Left hindlimb (tissue), 1 donor: Measurements from ENCODE around the gene PPP1R12B.
"Not testable (repeated sequence)": the region's sequence is repeated elsewhere in the genome, so short reads cannot be mapped to it uniquely, and the experiment has no call there.

Source experiments
- DNase-seq: peaks from one replicate; pipeline ENCODE4 v3.0.0-alpha.2; 2018

PPP1R12B gene

DNA sequence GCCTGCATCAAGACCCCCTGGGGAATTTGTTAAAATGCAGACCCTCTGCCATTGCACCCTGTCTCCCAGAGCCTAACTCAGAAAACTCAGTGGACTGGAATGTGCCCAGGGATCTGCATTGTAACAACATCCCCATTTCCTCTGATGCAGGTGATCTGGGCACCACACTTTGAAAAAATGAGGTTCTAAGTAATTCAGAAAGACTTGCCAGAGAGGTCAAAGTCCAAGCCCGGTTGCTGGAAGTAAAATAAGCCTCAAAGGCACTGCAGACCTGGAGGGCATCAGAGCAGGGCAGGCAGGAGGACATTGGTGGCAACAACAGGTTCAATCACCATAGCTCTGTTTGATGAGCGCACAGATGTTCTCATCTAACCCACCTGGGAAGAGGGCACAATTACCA lies 271.0 kb downstream of the PPP1R12B start:
- DNase-seq: no peak

DNA sequence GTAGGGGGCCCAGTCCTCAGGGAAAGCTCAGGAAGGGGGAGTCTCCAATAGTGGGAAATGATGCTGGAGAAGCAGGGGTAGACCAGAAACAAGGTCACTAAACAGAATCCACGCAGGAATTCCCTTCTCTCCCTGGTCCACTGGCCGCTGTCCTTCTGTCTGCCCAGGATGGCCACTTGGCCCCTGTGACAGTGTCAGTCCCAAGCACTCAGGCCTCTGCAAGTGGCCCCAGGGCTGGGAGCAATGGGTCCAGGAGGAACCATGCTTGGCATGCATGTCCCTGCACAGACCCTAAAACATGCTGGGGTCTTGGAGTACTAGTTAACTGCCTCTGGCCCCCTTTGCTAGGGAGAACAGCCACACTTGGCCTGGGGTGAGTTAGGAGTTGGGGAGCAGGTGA lies 271.5 kb downstream of the PPP1R12B start:
- not testable (repeated sequence) for DNase-seq

DNA sequence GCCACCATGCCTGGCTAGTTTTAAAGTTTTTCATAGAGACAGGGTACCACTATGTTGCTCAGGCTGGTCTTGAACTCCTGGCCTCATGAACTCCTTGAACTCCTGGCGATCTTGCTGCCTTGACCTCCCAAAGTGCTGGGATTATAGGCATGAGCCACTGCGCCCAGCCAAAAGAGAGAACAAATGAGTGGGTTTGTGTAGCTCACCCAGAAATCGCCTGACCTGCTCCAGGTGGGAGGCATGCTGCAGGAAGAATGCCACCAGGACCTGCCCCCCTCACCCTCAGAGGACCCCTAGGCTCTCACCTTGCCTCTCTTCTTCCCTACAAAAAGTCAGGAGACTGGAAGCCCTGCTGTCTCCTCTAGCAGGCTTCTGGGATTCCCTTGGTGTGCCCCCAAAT lies 272.9 kb downstream of the PPP1R12B start:
- DNase-seq: no peak

DNA sequence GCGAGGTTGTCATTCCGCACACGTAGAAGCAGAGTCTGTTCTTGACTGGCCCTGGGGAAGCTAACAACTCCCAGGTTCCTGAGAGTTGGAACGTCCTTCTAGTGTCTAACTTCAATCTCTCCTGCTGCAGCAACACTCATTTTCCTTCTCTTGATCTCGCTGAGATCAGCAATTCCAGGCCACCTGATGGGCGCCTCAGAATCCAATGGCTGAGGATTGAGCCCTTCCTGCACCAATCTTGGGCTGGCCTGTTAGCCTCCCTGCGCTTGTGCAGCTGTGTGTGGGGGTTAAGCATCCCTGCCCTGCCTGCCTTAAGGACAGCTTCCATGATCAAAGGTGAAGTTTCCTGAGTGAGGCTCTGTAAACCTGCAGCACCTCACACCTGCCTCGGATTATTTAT lies 273.9 kb downstream of the PPP1R12B start:
- DNase-seq: no peak

DNA sequence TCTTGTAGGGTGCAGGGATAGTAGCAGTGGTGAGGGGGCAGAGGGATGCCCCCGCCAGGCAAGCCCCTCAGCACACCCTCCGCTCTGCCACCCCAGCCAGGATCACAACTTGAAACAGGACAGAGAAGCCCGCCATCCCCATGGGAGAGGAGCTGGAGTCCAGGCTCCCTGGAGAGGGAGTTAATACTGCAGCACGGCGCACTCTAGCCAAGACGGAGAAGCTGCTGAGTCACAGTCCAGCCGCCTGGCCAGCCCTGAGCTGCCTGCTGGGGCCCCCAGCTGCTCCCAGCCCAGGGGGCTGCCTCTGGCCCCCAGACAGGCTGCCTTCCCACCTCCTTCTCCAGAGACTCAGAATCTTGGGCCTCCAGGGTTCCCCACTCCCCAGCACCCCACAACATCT lies 274.6 kb downstream of the PPP1R12B start:
- DNase-seq: no peak

DNA sequence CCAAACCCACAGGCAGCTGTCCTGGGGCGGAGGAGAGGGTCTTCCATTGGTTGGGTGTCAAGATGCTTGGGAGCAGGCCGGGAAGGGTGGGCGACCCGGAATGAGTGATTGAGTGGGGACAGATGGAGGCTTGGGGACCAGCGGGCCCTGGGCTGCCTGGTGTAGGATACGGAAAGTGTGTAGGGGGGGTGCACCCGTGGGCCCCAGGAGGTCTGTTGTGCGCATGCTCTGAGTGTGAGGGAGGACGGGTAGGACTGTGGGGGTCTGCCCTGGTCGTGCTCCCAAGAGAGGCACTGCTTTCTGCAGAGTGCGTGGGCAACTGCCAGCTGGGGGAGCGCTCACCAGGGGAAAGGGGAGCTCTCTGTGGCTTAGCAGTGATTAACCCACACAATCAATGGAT lies 275.0 kb downstream of the PPP1R12B start:
- DNase-seq: not testable (repeated sequence)

DNA sequence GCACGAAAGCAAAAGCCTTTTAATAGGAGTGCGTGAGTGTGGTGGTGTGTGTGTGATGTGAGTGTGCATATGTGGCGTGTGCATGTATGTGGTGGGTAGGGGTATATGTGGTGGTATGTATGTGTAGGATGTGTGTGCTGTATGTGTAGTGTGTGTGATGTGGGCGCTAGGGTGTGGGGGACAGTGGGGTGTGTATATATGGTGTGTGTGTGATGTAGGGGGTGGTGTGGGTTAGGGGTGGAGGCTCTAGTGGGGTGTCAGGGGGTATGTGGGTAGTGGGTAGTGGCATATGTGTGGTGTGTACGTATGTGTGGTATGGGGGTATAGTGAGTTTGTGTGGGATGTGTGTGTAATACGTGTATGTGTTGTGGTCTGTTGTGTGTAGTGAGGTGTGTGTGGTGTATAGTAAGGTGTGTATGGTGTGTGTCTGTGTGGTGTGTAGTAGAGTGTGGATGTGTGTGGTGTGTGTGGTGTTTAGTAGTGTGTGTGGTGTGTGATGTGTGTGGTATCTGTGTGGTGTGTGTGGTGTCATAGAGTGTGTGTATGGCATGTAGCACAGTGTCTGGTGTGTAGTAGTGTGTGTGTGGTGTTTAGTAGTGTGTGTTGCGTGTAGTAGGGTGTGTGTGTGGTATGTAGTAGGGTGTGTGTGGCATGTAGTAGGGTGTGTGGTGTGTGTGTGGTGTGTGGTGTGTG lies 275.7 kb downstream of the PPP1R12B start:
- no peak for DNase-seq

DNA sequence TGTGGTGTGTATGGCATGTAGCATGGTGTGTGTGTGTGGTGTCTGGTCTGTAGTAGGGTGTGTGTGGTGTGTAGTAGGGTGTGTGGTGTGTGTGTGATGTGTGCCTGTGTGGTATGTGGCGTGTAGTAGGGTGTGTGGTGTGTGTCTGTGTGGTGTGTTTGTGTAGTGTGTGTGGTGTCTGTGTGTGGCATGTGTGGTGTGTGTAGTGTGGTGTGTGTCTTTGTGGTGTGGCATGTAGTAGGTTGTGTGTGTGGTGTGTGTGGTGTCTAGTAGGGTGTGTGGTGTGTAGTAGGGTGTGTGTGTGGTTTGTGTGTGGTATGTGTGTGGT lies 276.2 kb downstream of the PPP1R12B start:
- no peak for DNase-seq

DNA sequence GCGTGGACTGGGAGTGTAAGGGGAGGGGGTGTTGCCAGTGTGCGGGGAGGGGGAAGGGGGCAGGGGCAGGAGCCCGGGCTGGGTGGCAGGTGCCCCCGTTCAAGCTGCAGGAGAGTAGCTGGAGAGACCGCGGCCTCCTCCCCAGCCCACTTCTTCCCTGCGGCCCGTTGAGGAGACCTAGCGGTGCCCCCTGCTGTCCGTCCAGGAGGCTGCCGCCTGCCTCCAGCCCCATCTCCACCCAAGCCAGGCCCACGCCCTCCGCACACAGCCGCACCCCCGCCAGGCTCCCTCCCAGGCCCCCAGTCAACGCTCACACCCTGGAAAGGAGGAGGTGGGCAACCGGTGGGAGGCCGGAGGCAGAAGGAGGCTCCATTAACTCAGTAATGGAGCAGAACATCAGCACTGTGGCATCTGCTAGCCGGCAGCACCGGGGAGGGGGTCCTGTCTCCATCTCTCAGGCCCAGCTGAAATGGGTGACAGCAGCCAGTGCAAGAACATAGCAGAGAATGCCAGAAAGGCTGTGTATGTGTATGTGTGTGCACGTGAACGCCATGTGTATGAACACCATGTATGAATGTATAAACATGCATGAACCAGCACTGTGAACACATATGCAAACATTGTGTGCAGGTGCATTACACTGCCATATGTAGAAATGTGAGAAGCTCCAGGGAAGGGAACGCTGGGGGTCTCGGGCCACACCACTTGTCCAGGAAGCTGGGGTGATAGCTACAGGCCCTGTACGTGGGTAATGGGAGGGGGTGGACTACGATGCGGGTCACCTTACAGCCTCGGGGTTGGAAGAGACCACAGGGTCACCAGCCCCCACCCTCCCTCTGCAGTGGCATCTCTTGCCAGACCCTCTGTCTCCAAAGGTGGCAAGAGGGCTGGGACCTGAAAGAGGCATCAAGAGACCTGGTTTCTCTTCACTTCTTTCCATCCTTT lies 277.2 kb downstream of the PPP1R12B start:
- DNase-seq: peak; percentile 68

DNA sequence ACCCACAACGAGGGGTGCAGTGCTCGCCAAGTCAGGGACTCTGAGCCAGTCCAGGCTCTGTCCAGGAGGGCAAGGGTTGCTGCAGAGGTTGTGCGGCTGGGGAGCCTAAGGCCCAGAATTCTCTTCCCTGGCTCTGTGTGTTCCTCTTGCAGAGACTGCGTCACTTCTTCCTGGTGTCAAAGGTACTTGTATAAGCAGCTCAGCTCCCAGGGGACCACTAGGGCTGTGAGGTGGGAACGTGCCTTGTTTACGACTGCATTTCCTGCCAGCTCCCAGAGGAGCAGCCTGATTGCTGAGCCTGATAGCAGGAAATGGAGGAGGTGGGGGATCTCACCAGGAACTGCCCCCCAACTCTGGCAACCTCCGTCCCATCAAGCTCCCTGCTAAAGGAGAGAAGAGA lies 278.5 kb downstream of the PPP1R12B start:
- not testable (repeated sequence) for DNase-seq

DNA sequence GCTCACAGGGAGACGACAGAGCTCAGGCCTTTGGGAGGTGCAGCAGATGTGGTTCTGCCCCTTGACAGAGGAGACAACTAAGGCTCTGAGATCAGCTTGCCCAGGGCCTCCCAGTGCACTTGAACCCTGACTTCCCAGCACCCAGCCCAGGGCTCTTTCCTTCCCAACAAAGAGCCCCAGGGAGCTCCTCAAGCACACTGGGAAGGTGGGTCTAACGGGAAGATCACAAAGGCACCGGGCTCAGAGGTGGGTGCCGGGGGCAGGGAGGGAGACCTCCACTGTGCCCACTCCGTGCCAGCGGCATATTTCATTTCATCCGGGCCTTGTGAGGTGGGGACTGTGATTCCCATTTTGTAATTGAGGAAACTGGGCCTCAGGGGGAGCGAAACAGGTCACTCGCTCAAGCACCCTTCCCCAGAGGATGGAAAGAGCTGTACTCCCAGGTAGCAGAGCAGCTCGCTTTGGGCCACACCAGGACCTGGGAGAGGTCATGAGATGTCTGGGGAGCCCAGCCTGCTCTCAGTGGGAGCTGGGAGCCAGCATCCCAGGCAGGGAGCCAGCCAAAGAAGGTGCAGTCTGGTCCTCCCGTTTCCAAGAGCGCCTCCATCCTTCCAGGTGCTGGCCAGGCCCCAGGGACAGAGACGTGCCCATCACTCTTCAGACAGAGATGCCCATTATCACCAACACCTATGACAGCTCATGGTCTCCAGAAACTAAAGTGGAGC lies 279.5 kb downstream of the PPP1R12B start:
- no peak for DNase-seq

DNA sequence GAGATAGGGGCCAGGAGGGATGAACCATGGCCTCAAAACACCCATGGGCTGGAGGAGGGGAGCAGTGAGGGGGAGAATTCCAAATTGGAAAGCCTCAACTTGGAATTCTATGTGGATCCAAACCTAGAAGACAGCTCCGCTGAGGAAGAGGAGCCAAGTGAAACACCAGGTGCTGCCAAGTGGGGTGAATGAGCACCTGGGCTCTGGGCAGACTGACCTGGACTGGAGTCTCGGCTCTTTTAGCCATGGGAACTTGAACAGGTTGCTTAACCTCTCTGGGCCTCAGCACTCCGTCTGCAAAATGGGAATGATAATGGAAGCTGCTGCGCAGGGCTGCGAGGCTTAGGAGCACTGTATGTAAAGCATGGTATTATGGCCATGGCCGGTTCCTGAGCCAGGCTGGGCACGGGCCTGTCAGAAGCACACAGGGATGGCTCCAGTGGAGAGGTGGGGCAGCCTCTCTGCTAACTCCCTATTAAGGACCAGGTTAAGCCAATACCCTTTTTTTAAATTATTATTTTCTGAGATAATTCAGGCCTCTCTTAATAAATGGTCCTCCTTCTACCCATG lies 280.2 kb downstream of the PPP1R12B start:
- no peak for DNase-seq

DNA sequence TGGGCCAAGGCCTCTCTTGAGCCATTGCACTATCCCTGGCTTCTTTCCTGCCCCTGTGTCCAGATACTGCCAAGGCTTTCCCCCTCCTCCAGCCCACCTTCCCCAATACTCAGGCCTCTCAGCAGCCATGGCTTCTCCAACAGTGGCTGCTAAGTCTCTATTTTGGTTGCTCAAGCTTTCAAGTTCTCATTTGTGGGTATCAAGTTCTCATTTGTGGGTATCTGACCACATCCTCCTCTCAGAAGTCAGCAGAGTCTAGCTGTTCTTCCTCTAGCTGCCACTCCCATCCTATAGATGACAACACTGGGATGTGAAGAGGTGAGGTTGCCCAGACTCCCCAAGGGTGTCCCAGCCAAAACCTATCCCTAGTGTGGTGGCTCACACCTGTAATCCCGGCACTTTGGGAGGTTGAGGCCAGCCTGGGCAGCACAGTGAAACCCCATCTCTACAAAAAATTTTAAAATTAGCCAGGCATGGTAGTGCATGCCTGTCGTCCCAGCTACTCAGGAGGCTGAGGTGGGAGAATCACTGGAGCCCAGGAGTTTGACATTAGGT lies 280.8 kb downstream of the PPP1R12B start:
- DNase-seq: not testable (repeated sequence)

DNA sequence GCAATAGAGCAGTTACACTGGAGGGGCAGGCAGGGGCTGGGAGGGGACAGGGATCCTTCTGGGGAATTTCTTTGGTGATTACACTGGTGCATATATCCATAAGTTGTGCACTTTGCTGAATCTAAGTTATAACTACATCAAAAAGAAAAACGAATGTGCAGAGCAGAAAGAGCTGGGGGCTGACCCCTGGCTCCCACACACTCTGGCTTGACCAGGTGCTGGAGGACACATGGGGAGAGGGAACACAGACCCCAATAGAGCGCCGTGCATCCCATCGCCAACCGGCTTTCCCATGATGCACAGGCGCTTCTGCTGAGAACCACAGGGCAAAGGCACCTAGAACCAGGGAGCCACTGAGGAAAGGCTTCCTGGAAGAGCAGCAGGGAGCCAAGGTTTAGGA lies 281.6 kb downstream of the PPP1R12B start:
- DNase-seq: not testable (repeated sequence)

DNA sequence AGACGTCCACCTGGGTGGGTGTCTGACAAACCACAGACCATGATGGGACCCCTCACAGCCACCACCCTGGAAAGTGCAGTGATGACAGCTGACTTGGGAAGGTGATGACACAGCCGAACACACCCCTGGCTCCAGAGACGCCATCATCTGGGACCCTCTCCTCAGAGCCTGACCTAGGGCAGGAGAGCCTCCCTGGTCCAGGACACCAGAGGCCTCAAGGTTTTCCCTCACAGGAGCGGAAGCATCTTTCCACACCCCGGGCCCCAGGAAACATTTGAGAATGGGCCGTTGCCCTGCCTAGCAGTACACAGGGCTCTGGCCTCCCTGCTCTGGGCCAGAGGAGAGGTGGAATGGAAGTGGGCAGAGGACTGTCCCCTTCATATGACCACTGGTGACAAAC lies 282.0 kb downstream of the PPP1R12B start:
- no peak for DNase-seq

DNA sequence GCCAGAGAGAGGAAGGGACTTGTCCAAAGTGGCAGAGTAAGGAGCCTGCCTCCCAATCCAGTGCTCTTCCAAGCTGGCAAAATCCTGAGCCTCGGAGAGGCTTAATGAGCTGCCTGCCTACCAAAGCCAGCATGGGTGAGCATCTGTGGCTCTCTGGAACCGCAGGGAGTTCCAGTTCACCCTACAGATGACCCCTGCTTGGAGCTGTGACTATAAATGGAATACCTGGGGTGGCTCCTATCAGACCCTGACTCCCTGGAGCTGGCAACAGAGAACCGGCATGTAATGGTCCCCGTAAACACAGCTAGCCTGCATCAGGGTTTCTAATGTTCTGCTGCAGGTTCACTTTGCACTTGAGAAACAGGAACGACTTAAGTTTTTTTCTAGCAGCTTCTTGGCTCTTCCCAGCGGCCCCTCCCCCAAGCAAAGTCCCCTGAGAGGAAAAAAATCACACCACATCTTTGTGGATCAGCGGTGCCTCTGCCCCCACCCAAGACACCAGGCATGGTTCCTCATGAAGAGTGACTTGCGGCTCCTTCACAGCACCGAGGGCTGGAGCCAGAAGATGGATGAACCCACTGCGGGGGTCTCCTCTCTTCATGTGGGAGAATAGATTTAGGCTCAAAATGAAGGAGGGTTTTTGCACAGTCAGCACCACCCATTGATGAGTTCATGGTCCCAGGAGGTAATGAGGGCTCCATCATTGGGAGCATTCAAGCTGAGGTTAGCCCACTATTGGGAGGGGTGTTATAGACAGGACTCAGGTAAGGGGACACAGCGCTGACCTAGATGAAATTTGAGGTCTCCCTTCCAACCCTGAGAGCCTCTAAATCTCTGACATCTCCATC lies 282.8 kb downstream of the PPP1R12B start:
- DNase-seq: peak; percentile 6

DNA sequence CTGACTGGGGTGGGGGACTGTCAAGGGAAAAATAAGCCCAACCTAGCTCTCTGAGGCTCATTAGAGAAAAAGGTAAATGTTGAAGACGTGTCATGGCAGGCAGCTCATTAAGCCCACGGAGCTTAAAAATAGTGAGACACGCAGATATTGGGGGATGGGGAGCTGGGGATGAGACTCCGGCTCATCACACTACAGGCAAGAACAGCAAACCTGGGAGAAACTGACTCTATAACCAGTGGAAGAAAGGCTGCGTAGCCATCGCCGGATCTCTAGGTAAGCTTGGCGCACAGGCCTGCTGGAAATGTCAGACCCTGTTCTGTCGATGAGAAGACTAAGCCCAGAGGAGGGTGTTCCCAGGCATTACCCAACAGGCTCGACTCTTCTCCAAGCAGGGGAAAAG lies 283.7 kb downstream of the PPP1R12B start:
- DNase-seq: peak; percentile 1

DNA sequence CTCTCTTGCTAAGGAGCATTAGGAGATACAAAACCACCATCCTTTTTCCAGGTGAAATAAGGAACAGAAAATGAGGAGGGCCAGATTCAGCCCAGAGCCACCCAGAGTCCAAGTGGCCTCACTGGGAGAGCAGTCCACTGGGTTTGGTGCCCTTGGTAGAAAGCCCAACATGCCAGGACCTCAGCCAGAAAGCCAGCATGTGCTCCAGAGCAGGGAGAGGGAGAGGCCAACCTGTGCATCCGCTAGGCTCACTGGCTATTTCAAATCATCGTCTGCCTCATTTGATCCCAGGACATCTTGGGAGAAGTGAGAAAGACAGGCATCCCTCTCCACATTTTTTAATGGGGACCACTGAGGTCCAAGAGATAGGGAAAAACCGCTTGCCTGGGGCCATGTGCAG lies 287.7 kb downstream of the PPP1R12B start:
- peak; percentile 8 for DNase-seq

DNA sequence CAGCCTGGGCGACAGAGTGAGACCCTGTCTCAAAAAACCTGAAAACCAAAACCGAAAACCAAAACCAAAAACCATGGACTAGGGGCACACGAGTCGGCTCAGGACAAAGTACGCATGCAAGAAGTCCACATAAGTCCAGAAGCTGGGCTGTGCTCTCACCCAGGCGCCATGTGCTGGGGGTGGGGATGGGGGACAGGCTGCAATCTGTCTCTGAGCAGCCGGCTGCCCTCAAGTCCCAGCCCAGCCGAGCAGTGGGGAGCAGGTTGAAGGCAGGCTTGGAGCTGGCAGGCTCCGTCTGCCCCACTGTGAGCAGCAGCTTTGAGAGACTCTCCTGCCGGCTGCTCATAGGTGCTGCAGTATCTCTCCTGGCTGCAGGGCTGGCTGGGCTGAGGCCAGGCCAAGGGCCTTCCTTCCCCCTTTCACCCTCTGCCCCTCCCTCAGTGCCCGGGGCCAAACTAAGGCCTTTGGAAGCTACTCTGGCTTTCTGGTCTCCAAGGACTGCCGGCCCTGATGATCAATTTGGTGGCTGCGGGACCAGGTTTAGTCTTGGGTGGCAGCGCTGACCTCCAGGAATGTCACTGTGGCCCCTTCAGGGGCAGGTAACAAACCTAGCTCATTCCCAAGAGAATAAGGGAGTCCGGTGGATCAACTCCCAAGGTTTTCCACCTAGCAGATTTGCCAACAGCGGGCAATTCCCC lies 289.0 kb downstream of the PPP1R12B start:
- DNase-seq: not testable (repeated sequence)

DNA sequence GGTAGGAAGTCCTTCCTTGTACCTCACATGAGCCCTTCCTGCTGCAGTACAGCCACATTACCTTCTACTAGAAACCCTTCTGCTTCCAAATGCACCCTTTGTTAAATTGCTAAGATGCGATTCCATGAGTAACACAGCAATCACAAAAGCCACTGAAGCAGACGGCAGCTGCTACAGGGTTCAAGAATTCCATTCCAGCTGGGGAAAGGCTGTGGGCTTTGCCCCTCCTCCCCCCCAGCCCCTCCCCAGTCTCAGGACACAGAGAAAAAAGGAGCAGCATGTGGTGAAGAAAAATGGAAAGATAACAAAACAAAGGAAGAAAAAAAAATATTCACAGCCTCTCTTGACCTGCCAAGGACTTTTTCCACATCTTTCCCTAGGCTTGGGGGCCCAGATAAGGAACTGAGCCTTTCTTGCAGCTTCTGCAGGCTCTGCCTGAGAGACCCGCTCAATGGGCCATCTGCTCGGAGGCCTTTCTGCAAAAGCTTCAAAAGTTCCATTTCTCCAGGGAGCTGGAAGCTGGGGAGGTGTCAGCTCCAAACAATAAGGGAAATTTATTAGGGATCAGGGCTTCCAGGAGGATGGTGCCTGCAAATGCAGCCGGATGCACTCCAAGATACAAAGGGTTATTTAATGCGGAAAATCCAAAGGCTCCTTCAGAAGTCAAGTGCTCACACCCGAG lies 289.7 kb downstream of the PPP1R12B start:
- no peak for DNase-seq
